GM19193 (cell line): ENCODE data around the gene CD81.

Experiments used
- POLR2A ChIP-seq: IDR thresholded peaks from 4 replicates; pipeline ENCODE4 v1.6.1; 2011; ENCODE audit not compliant: insufficient read depth, insufficient read length; ENCODE audit errors: extremely low read depth

CD81 gene

GRCh38 chr11:2382129-2382517 lies 5.0 kb downstream of the CD81 start:
- TF ChIP-seq POLR2A = no peak

DNA sequence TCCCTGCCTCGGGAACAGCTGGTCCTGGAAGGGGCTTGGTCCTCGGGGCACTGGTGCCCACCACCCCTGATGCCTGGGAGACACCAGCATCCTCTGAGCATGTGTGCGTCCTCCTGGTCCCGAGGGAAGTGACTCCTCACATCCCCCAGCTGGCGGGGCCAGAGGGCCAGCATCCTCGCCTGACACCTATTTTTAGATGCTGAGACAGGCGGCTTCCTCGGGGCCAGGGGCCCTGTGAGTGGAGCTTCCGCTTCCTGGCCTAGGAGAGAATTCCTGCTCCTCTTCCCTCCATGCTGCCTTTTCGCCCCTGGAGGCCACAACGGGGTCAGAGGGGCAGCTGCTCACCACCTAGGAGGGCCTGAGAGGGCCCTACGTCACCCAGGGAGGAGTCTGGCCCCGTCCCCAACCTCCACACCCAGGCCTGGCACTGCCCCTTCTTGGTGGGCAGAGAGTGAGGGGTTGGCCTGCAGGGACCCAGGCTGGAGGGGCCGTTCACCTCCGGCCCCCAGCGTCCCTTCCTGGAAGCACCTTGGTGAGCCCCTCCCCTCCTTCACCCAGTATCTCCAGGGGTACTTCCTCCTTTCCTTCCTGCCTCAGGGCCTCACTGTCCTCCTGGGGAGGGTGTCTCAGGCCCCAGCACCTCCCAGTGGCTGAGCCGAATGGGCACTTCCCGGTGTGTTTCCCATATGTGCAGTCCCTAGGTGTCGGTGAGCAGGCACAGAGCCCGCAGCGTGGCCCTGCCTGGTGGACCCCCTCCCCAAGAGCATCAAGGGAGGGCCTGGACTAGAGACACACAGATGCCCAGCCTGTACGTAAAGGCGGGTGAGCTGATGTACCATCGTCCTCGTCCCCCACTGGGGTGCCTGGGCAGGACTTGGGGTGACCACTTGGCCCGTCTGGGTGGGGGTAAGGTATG lies 6.1 kb downstream of the CD81 start:
- no peak for TF ChIP-seq POLR2A

- TF ChIP-seq POLR2A = no peak
These were observed 7.0 kb downstream of the CD81 start for GRCh38 chr11:2383852-2384804.

- no peak for TF ChIP-seq POLR2A
These were observed 8.3 kb downstream of the CD81 start for GRCh38 chr11:2385156-2386151.

DNA sequence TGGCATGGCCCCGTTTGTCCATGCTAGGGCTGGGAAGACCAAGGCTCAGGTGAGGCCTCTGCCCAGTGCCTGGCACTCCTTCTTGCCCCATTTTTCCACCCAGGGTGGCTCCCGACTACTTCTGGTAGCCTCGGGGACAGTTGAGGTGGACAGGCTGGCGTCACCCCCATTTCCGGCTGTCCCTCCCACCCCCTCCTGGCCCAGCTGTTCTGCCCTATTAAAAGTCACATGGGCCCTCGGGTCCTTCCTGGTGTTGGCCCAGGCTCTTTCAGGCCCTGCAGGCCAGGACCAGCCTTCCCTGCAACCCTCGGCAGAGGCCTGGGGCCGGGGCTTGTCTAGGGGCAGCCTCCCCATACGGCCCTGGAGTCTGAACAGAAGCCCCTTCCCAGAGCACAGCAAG lies 9.5 kb downstream of the CD81 start:
- TF ChIP-seq POLR2A = no peak

DNA sequence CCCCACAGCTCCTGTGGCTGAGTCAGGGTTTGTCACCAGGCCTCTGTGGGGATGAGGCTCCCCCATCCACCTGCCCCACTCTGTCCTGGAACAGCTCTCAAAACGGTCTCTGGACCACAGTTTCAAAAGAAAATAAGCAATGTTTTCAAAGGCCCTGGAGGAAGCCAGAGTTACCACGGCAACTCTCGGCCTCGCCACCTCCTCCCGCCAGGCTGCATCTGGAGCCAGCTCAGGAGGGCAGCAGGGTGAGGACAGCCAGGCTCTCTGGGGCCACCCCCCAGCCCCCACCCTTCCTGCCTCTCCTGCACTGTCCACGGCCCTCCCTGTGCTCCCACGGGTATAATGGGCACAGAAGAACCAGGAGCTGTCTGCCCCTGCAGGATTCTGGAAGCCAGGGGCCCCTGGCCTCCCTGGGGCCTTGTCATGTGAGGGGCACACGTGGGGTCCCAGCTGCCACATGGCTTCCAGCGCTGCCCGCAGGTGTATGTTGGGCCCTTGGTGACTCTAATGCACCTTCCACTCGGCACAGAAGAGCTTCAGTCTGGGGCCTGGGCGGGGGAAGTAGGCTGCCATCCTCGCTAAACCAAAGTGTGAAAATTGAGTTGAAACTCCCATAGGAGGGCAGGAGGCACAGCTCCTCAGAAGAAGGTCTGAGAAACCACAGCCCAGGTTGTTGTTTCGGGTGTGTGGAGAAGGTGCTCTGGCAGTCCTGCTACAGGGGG lies 10.3 kb downstream of the CD81 start:
- TF ChIP-seq POLR2A = no peak

DNA sequence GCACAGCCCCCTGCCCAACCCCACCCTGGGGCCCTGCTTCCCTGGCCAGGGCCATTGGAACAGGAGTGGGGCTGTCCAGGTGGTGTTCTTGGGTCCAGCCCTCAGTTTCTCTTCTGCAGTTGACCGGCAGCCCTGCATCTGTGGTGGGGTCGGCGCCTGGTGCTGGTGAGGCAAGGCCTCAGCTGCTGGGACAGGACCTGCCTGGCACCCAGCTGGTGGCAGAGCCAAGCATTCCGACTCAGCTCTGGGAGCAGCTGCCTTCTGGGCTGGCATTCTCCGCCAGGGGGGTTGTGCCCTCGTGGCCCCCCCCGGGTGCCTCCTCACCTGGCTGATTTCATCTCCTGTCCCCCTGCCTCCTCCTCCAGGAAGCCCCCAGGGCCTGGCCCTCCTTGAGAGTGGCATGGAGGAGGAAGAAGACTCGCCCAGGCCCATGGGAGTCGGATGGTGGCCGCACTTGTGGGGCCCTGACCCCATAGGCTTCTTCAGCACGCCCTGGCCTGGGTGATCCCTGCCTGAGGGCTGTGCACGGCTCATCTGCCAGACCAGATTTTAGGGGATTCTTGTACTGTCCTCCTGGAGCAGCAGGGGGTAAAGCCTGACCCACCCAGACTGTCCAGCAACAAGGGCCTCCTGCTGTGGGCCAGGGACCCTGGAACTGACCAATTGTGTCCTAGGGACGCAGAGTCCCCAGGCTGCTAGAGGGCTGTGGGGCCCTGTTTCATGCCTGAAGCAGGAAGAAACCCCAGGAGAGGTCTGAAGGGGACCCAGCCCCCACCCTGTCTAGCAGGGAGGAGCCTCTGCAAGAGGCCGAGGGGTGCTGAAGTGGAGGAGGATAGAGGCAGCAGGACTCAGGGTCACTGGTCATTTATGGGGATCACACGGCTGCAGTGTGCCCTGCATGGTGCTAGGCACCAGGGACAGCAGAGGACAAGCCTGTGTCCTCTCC lies 11.6 kb downstream of the CD81 start:
- TF ChIP-seq POLR2A = no peak

DNA sequence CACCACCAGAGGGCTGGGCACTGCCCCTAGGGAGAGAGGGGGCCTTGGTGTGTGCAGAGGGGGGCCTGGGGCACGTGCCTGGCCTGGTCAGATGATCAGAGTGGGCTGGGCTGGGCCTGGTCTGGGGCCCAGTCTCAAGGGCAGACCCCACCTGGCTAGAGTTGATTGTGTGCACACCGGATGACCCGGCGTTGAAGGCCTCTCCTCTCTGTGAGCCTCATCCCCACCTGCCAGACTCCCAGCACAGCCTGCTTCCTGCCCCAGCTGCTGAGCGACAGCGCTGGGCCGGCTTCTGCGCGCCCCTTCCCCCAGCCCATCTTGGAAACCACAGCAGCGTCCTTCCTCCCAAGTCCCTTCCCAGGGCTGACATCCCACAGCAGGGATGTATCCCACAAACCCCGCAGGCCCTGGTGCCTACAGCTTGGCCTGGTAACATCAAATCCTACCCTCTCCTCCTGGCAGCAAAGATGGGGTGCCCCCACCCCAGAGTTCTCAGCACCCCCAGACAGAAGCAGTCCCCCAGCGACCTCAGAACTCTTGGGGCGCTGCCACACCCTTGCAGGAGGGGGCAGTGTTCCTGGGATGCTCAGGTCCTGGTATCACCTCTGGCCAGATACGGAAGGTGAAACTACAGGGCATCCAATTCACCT lies 12.4 kb downstream of the CD81 start:
- TF ChIP-seq POLR2A = no peak

DNA sequence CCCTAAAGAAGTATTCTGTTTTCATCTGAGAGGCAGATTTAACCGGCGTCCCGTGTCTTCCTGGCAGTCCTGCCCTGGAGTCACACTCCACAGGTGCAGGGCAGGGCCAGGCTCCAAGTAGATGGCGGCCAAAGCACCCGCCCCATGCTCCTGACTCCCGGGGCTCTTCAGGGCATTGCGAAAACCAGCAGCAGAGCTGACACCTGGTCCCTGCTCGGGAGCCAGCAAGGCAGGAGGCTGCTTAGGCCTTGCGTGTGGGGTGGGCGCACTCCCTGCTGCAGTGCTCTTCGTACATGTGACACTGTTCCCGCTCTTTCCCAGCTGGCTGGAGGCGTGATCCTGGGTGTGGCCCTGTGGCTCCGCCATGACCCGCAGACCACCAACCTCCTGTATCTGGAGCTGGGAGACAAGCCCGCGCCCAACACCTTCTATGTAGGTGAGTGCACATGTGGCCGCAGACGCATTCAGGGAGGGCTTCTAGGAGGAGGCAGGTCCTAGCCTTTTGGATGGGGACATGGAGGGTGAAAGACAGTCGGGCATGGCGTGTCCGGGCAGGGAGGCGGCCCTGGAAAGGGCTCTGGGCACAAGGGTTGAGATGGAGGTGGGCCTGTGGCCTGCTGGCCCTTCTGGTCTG lies 13.1 kb downstream of the CD81 start:
- no peak for TF ChIP-seq POLR2A

DNA sequence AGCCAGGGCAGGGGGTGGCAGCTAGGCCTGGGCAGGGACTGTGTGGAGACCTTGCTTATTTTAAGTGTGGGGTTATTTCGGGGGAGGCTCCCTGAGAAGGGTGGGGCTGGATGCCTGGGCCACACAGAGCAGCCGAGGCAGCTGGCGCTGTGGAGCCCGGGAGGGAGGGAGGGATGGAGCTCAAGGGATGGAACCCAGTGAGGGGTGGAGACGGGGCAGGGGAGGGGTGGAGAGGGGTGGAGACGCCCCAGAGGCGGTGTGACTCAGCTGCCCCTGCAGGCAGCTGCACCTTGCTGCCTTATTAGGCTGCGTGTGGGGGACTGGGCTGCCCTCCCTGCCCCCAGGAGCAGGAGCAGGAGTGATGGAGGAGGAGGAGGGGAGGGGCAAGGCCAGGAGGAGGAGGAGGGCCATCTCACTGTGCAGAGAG lies 13.6 kb downstream of the CD81 start:
- TF ChIP-seq POLR2A = no peak

DNA sequence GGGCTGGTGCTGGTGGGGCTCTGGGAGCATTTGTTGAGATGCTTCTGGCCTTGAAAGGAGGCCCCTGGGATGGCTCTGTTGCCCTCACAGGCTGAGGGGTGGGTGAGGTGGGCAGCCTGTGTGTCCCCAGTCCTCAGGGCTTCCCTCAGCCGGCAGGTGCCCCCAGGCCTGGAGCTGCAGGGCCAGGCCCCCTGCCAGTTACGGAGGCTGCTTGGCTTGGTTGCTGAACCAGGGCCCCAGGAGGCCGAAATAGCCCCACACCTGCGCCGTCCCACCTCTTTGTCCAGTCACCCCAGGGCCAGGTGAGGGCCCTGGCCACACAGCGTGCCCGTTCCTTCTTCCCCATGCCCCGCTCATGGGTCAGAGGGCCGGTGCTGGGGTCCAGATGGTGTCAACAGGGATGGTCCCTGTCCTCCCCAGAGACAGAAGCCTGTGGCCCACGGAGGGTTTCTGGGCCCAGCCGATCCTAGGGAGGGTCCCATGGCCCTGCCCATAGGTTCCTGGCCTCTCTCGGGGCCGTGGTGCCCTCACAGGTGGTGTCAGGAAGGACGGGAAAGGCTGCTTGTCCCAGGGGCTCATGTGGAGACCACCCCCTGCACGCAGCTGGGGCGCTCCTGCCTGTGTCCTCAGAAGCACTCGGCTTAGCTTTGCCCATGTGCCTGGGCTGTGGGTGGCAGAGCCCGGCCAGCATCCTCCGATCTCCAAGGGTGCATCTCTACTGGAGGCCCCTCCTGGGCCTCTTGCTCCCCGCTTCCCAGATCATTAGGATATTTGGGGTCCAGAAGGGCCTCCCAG lies 14.3 kb downstream of the CD81 start:
- TF ChIP-seq POLR2A = no peak

DNA sequence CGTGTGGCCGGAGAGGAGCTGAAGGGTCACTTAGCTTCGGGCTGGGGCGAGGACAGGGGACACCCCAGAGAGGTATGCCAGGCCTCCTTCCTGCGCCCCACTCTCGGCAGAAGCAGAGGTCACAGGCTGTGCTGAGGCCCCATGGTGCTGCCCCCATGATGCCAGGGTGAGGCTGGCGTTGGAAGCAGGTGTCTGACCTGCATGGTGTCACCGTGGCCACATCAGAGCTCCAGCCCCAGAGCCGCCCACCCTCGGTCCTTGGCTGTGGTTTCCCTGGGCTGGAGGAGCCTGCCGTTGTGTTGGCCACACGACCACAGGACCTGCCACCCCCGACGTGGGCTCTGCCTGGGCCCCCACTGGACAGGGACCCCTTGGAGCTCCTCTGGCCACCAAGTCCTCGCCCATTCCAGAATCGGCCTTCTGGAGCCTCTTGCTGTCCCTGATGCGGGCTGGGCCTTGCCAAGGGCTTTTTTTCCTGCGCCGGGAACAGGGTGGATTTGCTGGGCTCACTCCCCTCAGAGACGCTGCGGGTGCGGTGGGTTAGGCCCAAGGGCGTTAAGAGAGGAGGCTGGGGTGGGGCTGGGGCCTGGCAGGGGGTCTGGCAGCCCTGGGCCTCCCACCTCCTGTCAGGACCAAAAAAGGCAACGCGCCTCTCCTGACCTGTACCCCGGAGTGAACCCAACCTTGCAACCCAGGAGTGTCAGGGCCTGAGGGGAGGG lies 15.3 kb downstream of the CD81 start:
- TF ChIP-seq POLR2A = no peak
